K562 (cell line): Measurements from ENCODE around the gene C20orf96. TPM values are rescaled to one million over a fixed set of nuclear protein-coding genes. Genes with fewer than 3 reads are reported as not detected.

Source experiments
- ATAC-seq: fragments of 200-7000 bp; cut with Tn5 transposase; 3 replicates; pipeline ENCODE4 v1.9.1; 2020; ENCODE audit warnings: moderate library complexity
- BruUV-seq: library from RNA; stranded (reverse); fragments of 400-500 nt; replicated peaks from 2 replicates; lab custom pipeline; 2021; lab: Mats Ljungman, UMichigan
- CTCF ChIA-PET: fragments of 300-600 bp; formaldehyde crosslinking; extraction: SDS; loops from one replicate; lab custom pipeline; 2021; ENCODE audit warnings: low intra/inter-chr PET ratio; lab: Yijun Ruan, JAX
- POLR2A ChIA-PET: fragments of 300-600, 350-650 bp; sonication (Branson Sonifier 250); formaldehyde crosslinking; extraction: SDS; loops from one replicate; lab custom pipeline; 2021; ENCODE audit warnings: antibody characterized with exemption, inconsistent platforms; lab: Yijun Ruan, JAX
- DNase-seq, 4 experiments: peaks; one replicate each; pipeline versions ENCODE4 v3.0.0 to v3.0.0-alpha.2; 2011 to 2018; ENCODE audit warnings: low spot score in 3 of 4, mixed read lengths in 3 of 4; ENCODE audit errors: extremely low read depth in 1 of 4
- FAIRE-seq: peaks from 2 replicates; lab custom pipeline; 2011; peaks lifted over from hg19 to GRCh38; lab: Jason Lieb, UNC
- H2AFZ ChIP-seq: 2 replicates; pipeline ENCODE4 v1.6.0; 2011; ENCODE audit warnings: low read depth, low read length, control low read depth, inconsistent platforms
- H3K27ac ChIP-seq: fragments of 200-600 bp; 3 replicates; pipeline ENCODE4 v1.8.0; 2011; ENCODE audit warnings: low read depth, mild to moderate bottlenecking, control low read depth, inconsistent platforms, low read length, moderate library complexity, mixed read lengths; ENCODE audit errors: extremely low read depth
- H3K27me3 ChIP-seq, 2 experiments: fragments of 300-600 bp in 1 of 2; 2 replicates in 1 of 2; 3 replicates in 1 of 2; pipeline versions ENCODE4 v1.6.0 to v1.8.0; 2011; ENCODE audit warnings: inconsistent platforms in 2 of 2, low read length in 2 of 2, mild to moderate bottlenecking in 1 of 2, mixed read lengths in 1 of 2, moderate library complexity in 1 of 2; ENCODE audit not compliant: control insufficient read depth in 2 of 2, insufficient read depth in 2 of 2
- H3K36me3 ChIP-seq: fragments of 300-600 bp; 3 replicates; pipeline ENCODE4 v1.8.0; 2011; ENCODE audit warnings: mild to moderate bottlenecking, low read length, inconsistent platforms; ENCODE audit not compliant: control insufficient read depth, insufficient read depth
- H3K4me1 ChIP-seq, 2 experiments: fragments of 200-600 bp in 1 of 2; replicated peaks in 1 of 2; 2 replicates in 1 of 2; 3 replicates in 1 of 2; pipeline versions ENCODE4 v1.5.1 to v1.8.0; 2011; ENCODE audit warnings: inconsistent platforms in 2 of 2, low read length in 2 of 2, mild to moderate bottlenecking in 1 of 2, mixed read lengths in 1 of 2, moderate library complexity in 1 of 2; ENCODE audit not compliant: control insufficient read depth in 2 of 2, insufficient read depth in 2 of 2
- H3K4me2 ChIP-seq: 2 replicates; pipeline ENCODE4 v1.6.1; 2011; ENCODE audit warnings: low read length, control low read depth, inconsistent platforms, mixed read lengths; ENCODE audit not compliant: insufficient read depth
- H3K4me3 ChIP-seq: fragments of 200-600 bp; sonication (generic), shearing (Covaris generic); 2 replicates; pipeline ENCODE4 v1.5.1; 2016; ENCODE audit warnings: control low read depth, inconsistent platforms
- H3K79me2 ChIP-seq: fragments of 200-600 bp; 3 replicates; pipeline ENCODE4 v1.8.0; 2011; ENCODE audit warnings: low read length, inconsistent platforms; ENCODE audit not compliant: control insufficient read depth, insufficient read depth
- H3K9ac ChIP-seq, 2 experiments: 2 replicates each; pipeline versions ENCODE4 v1.6.0 to v1.6.1; 2011; ENCODE audit warnings: low read depth in 2 of 2, low read length in 2 of 2, control low read depth in 1 of 2, inconsistent platforms in 1 of 2, mild to moderate bottlenecking in 1 of 2, mixed read lengths in 1 of 2; ENCODE audit not compliant: insufficient read depth in 1 of 2
- H3K9me1 ChIP-seq: one replicate; pipeline ENCODE4 v1.6.0; 2011; ENCODE audit warnings: inconsistent platforms, mild to moderate bottlenecking, low read length, moderate library complexity; ENCODE audit not compliant: control insufficient read depth, insufficient read depth
- H3K9me3 ChIP-seq: replicated peaks from 2 replicates; pipeline ENCODE4 v1.5.1; 2011; ENCODE audit warnings: low read depth, low read length, inconsistent platforms; ENCODE audit not compliant: control insufficient read depth, insufficient read depth
- H4K20me1 ChIP-seq: replicated peaks from 2 replicates; pipeline ENCODE4 v1.6.1; 2011; ENCODE audit warnings: low read length, inconsistent platforms, mixed read lengths; ENCODE audit not compliant: control insufficient read depth, insufficient read depth
- L3MBTL2 ChIP-seq: fragments of 450-650 bp; IDR thresholded peaks from 2 replicates; pipeline ENCODE4 v1.6.1; 2016; ENCODE audit warnings: mild to moderate bottlenecking, moderate library complexity
- NFIX ChIP-seq: fragments of 250-450 bp; sonication (Bioruptor Pico); IDR thresholded peaks from 2 replicates; pipeline ENCODE4 v1.4.0; 2020; ENCODE audit warnings: low read depth, mild to moderate bottlenecking, moderate library complexity
- RAD21 ChIP-seq, 2 experiments: fragments of 250-450 bp in 1 of 2; fragments of 450-650 bp in 1 of 2; sonication (Bioruptor Pico) in 1 of 2; formaldehyde crosslinking in 1 of 2; IDR thresholded peaks in 1 of 2; conservative IDR thresholded peaks in 1 of 2; 2 replicates each; pipeline versions ENCODE4 v1.4.0 to v1.8.0; 2020 to 2022; ENCODE audit warnings: mild to moderate bottlenecking in 2 of 2, moderate library complexity in 1 of 2
- ZNF316 ChIP-seq: fragments of 450-650 bp; IDR thresholded peaks from 2 replicates; pipeline ENCODE4 v1.6.1; 2016
- WGBS: fragments of 100-300 bp; shearing (Covaris generic); methylation state at CpG from one replicate; pipeline ENCODE4 v1.1.6; 2016; ENCODE audit warnings: low coverage, mixed read lengths; ENCODE audit not compliant: insufficient coverage; ENCODE audit errors: missing lambda C conversion rate; 5-methylcytosine and 5-hydroxymethylcytosine counted together
- in situ Hi-C: fragments of 300-500 bp; cut with MboI; formaldehyde crosslinking; loops from 4 replicates; pipeline ENCODE4 v1.15.0; 2018; ENCODE audit warnings: inconsistent platforms, mixed read lengths
- intact Hi-C: fragments of 100-400 bp; cut with micrococcal nuclease; formaldehyde crosslinking; loops from 2 replicates; pipeline ENCODE4 v1.14.2; 2022
- polyA plus RNA-seq, 8 experiments: library from polyadenylated mRNA; depleted of rRNA in 4 of 8; stranded (reverse) in 5 of 8; unstranded in 3 of 8; fragments of >200 nt; fragmentation: Nextera tagmentation in 2 of 8; fragmentation: Illumina TruSeq in 1 of 8; extraction: Ambion mirVana in 2 of 8; extraction: Trizol in 1 of 8; gene quantifications; 2 replicates each; pipeline versions ENCODE4 v1.2.1 to v1.2.3, GENCODE V29; 2011 to 2014; ENCODE audit warnings: inconsistent platforms in 1 of 8, missing spikeins in 1 of 8
- total RNA-seq, 7 experiments: library from RNA; depleted of rRNA in 6 of 7; stranded (reverse); fragments of >200 nt in 6 of 7; fragmentation: Illumina TruSeq in 2 of 7; extraction: Trizol in 2 of 7; gene quantifications; 2 replicates each; pipeline versions ENCODE4 v1.2.1 to v1.2.3, GENCODE V29; 2011 to 2021; ENCODE audit warnings: low replicate concordance in 1 of 7
- TF ChIP-seq, protein P1 (sequence below): fragments of 450-650 bp; IDR thresholded peaks from 2 replicates; pipeline ENCODE4 v1.6.1; 2016; ENCODE audit warnings: mild to moderate bottlenecking, moderate library complexity
- TF ChIP-seq, protein P2 (sequence below): sonication (generic); IDR thresholded peaks from 2 replicates; pipeline ENCODE4 v1.6.1; 2016
- TF ChIP-seq, protein P3 (sequence below), 2 experiments: IDR thresholded peaks; 2 replicates each; pipeline ENCODE4 v1.6.1; 2011; ENCODE audit warnings: borderline replicate concordance in 1 of 2, control low read depth in 1 of 2, low read depth in 1 of 2, low read length in 1 of 2, mild to moderate bottlenecking in 1 of 2, mixed read lengths in 1 of 2, moderate library complexity in 1 of 2; ENCODE audit not compliant: insufficient read depth in 1 of 2, insufficient read length in 1 of 2, poor library complexity in 1 of 2, severe bottlenecking in 1 of 2; ENCODE audit errors: extremely low read depth in 1 of 2

Gene C20orf96
- total and polyA plus RNA-seq, 9 of the 15 experiments (the other 6 are each of a cell fraction or from before 2014, with no cell fraction given): 1.7 to 11.7 (median 4.2) TPM

DNA sequence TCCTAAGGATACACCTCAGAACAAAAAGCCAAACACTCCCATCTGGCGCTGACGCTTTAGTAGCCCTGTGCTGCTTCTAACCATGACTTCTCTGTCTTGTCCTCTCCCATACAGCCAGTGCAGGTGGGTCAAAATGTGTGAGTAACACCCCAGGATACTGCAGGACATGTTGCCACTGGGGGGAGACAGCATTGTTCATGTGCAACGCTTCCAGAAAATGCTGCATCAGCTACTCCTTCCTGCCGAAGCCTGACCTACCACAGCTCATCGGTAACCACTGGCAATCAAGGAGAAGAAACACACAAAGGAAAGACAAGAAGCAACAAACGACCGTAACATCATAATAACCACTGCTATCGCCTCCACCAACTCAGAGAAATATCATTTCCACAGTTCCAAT lies 31.6 kb downstream of the C20orf96 start:
- in situ Hi-C loops (no loop called here), intact Hi-C loops (loop anchor here (2.0 kb wide), 1 partner anchor 70 kb away; no protein-coding TSS in a partner anchor)
- DNase-seq (peak; percentile 18 to 68 (median 48)), ATAC-seq (peak; percentile 93), FAIRE-seq (peak; percentile 88)
- no peak overlapping the region for H3K4me3 ChIP-seq
- H3K9ac ChIP-seq: no peak overlapping the region
- ChIA-PET CTCF (interaction anchor here (0.6 kb wide), 1 partner anchor 173 kb away, joined by 3 read pairs; no protein-coding TSS in a partner anchor), POLR2A (interaction anchor here (0.5 to 0.8 kb wide), 3 partner anchors 7 to 674 kb away, joined by 3 read pairs; no protein-coding TSS in a partner anchor)
- BruUV-seq: no TSS peak
- H3K9me1 ChIP-seq: no peaks in the 10 kb centered on the region
- H3K36me3 ChIP-seq: no peaks in the 10 kb centered on the region
- H3K79me2 ChIP-seq: no peaks in the 10 kb centered on the region
- peak overlapping the region; percentile 90 for H2AFZ ChIP-seq
- no peaks in the 10 kb centered on the region for H3K27me3 ChIP-seq
- H3K9me3 ChIP-seq: no peaks in the 10 kb centered on the region
- 28% methylated on average over 7 of the region's 8 CpGs for WGBS
- H3K27ac ChIP-seq: no peak overlapping the region
- H3K4me1 ChIP-seq: peaks cover 12 to 21% of the 10 kb centered on the region in 2 experiments
- H4K20me1 ChIP-seq: no peaks in the 10 kb centered on the region
- H3K4me2 ChIP-seq: peak overlapping the region; percentile 44; the same call in 1 of the 2 replicates
- TF ChIP-seq, protein P1, sequence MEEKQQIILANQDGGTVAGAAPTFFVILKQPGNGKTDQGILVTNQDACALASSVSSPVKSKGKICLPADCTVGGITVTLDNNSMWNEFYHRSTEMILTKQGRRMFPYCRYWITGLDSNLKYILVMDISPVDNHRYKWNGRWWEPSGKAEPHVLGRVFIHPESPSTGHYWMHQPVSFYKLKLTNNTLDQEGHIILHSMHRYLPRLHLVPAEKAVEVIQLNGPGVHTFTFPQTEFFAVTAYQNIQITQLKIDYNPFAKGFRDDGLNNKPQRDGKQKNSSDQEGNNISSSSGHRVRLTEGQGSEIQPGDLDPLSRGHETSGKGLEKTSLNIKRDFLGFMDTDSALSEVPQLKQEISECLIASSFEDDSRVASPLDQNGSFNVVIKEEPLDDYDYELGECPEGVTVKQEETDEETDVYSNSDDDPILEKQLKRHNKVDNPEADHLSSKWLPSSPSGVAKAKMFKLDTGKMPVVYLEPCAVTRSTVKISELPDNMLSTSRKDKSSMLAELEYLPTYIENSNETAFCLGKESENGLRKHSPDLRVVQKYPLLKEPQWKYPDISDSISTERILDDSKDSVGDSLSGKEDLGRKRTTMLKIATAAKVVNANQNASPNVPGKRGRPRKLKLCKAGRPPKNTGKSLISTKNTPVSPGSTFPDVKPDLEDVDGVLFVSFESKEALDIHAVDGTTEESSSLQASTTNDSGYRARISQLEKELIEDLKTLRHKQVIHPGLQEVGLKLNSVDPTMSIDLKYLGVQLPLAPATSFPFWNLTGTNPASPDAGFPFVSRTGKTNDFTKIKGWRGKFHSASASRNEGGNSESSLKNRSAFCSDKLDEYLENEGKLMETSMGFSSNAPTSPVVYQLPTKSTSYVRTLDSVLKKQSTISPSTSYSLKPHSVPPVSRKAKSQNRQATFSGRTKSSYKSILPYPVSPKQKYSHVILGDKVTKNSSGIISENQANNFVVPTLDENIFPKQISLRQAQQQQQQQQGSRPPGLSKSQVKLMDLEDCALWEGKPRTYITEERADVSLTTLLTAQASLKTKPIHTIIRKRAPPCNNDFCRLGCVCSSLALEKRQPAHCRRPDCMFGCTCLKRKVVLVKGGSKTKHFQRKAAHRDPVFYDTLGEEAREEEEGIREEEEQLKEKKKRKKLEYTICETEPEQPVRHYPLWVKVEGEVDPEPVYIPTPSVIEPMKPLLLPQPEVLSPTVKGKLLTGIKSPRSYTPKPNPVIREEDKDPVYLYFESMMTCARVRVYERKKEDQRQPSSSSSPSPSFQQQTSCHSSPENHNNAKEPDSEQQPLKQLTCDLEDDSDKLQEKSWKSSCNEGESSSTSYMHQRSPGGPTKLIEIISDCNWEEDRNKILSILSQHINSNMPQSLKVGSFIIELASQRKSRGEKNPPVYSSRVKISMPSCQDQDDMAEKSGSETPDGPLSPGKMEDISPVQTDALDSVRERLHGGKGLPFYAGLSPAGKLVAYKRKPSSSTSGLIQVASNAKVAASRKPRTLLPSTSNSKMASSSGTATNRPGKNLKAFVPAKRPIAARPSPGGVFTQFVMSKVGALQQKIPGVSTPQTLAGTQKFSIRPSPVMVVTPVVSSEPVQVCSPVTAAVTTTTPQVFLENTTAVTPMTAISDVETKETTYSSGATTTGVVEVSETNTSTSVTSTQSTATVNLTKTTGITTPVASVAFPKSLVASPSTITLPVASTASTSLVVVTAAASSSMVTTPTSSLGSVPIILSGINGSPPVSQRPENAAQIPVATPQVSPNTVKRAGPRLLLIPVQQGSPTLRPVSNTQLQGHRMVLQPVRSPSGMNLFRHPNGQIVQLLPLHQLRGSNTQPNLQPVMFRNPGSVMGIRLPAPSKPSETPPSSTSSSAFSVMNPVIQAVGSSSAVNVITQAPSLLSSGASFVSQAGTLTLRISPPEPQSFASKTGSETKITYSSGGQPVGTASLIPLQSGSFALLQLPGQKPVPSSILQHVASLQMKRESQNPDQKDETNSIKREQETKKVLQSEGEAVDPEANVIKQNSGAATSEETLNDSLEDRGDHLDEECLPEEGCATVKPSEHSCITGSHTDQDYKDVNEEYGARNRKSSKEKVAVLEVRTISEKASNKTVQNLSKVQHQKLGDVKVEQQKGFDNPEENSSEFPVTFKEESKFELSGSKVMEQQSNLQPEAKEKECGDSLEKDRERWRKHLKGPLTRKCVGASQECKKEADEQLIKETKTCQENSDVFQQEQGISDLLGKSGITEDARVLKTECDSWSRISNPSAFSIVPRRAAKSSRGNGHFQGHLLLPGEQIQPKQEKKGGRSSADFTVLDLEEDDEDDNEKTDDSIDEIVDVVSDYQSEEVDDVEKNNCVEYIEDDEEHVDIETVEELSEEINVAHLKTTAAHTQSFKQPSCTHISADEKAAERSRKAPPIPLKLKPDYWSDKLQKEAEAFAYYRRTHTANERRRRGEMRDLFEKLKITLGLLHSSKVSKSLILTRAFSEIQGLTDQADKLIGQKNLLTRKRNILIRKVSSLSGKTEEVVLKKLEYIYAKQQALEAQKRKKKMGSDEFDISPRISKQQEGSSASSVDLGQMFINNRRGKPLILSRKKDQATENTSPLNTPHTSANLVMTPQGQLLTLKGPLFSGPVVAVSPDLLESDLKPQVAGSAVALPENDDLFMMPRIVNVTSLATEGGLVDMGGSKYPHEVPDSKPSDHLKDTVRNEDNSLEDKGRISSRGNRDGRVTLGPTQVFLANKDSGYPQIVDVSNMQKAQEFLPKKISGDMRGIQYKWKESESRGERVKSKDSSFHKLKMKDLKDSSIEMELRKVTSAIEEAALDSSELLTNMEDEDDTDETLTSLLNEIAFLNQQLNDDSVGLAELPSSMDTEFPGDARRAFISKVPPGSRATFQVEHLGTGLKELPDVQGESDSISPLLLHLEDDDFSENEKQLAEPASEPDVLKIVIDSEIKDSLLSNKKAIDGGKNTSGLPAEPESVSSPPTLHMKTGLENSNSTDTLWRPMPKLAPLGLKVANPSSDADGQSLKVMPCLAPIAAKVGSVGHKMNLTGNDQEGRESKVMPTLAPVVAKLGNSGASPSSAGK: peak; percentile 32
- TF ChIP-seq RAD21 (CRISPR knock-in tag; conservative IDR thresholded peaks at IDR 0.05 in 1 of 2, IDR thresholded peaks at IDR 0.05 in 1 of 2) (peak; percentile 40 to 67; a peak in 3 of 4 replicates), L3MBTL2 (peak; percentile 60), NFIX (CRISPR knock-in tag) (no peak), ZNF316 (peak; percentile 99)
- TF ChIP-seq, protein P2, sequence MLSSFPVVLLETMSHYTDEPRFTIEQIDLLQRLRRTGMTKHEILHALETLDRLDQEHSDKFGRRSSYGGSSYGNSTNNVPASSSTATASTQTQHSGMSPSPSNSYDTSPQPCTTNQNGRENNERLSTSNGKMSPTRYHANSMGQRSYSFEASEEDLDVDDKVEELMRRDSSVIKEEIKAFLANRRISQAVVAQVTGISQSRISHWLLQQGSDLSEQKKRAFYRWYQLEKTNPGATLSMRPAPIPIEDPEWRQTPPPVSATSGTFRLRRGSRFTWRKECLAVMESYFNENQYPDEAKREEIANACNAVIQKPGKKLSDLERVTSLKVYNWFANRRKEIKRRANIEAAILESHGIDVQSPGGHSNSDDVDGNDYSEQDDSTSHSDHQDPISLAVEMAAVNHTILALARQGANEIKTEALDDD: peak; percentile 42; the same call in 1 of the 2 replicates
- TF ChIP-seq, protein P3, sequence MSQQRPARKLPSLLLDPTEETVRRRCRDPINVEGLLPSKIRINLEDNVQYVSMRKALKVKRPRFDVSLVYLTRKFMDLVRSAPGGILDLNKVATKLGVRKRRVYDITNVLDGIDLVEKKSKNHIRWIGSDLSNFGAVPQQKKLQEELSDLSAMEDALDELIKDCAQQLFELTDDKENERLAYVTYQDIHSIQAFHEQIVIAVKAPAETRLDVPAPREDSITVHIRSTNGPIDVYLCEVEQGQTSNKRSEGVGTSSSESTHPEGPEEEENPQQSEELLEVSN (IDR thresholded peaks at IDR 0.05; ENCODE audit: borderline replicate concordance in 1 of 2, extremely low read depth in 1 of 2, insufficient read depth in 1 of 2, insufficient read length in 1 of 2, low read depth in 1 of 2, low read length in 1 of 2, poor library complexity in 1 of 2, severe bottlenecking in 1 of 2): peak in 1 of 2 experiments; percentile 19
